Measurements from ENCODE around the gene TDRKH.

GRCh38 chr1:151801310-151801820 is 11.1 kb upstream of the TDRKH start:
- TF ChIP-seq CTCF (conservative IDR thresholded peaks at IDR 0.05): no peak
- no peak for TF ChIP-seq ZFX (IDR thresholded peaks at IDR 0.05)
